GM21447 (cell line): ENCODE results near the gene RSPH1.
A peak's percentile ranks its signal among the peaks of the same experiment; 100 is the strongest.

Source experiments
- ATAC-seq: cut with Tn5 transposase; IDR thresholded peaks from one replicate; pipeline ENCODE4 v1.9.1; 2021; ENCODE audit not compliant: unreplicated experiment

The RSPH1 gene

GRCh38 chr21:42532466-42533181, 36.6 kb upstream of the RSPH1 start:
- ATAC-seq = no peak

- no peak for ATAC-seq
Measured at GRCh38 chr21:42531771-42532170, 35.7 kb upstream of the RSPH1 start.

GRCh38 chr21:42530167-42530518, 34.1 kb upstream of the RSPH1 start:
- ATAC-seq = no peak

GRCh38 chr21:42527489-42528158, 31.6 kb upstream of the RSPH1 start:
- ATAC-seq = no peak

GRCh38 chr21:42527127-42527488, 31.1 kb upstream of the RSPH1 start:
- no peak for ATAC-seq

- no peak for ATAC-seq
Measured at GRCh38 chr21:42526379-42526727, 30.3 kb upstream of the RSPH1 start.

GRCh38 chr21:42525676-42526378, 29.8 kb upstream of the RSPH1 start:
- no peak for ATAC-seq

GRCh38 chr21:42525029-42525581, 29.1 kb upstream of the RSPH1 start:
- ATAC-seq = peak; percentile 14

- ATAC-seq = peak; percentile 69
Measured at GRCh38 chr21:42524341-42525028, 28.5 kb upstream of the RSPH1 start.

GRCh38 chr21:42523941-42524340, 27.9 kb upstream of the RSPH1 start:
- ATAC-seq = no peak

- ATAC-seq = no peak
Measured at GRCh38 chr21:42523211-42523610, 27.2 kb upstream of the RSPH1 start.

GRCh38 chr21:42522771-42523170, 26.7 kb upstream of the RSPH1 start:
- no peak for ATAC-seq

GRCh38 chr21:42522271-42522670, 26.2 kb upstream of the RSPH1 start:
- ATAC-seq = no peak

- no peak for ATAC-seq
Measured at GRCh38 chr21:42521805-42522204, 25.8 kb upstream of the RSPH1 start.

GRCh38 chr21:42521384-42521783, 25.4 kb upstream of the RSPH1 start:
- no peak for ATAC-seq

- no peak for ATAC-seq
Measured at GRCh38 chr21:42520628-42521253, 24.7 kb upstream of the RSPH1 start.

- ATAC-seq = no peak
Measured at GRCh38 chr21:42518626-42519025, 22.6 kb upstream of the RSPH1 start.

- ATAC-seq = no peak
Measured at GRCh38 chr21:42518215-42518614, 22.2 kb upstream of the RSPH1 start.

- ATAC-seq = no peak
Measured at GRCh38 chr21:42515708-42516502, 19.9 kb upstream of the RSPH1 start.

- no peak for ATAC-seq
Measured at GRCh38 chr21:42514883-42515228, 18.8 kb upstream of the RSPH1 start.
